Mononuclear cell (primary cell): ENCODE results near the gene NR4A3. TPM values are rescaled to one million over a fixed set of nuclear protein-coding genes. Genes with fewer than 3 reads are reported as not detected.
"Not testable (repeated sequence)": the region's sequence is repeated elsewhere in the genome, so short reads cannot be mapped to it uniquely, and the experiment has no call there.

ENCODE experiments used
- H3K27me3 ChIP-seq: 2 replicates; pipeline ENCODE4 v1.6.0; 2011; ENCODE audit warnings: low read length, control low read depth; ENCODE audit not compliant: insufficient read depth
- H3K4me1 ChIP-seq: 2 replicates; pipeline ENCODE4 v1.5.1; 2011; ENCODE audit warnings: mild to moderate bottlenecking, low read length, control low read depth; ENCODE audit not compliant: insufficient read depth
- H3K4me3 ChIP-seq: 2 replicates; pipeline ENCODE4 v1.5.1; 2011; ENCODE audit warnings: mild to moderate bottlenecking, low read length, moderate library complexity
- H3K9me3 ChIP-seq: 2 replicates; pipeline ENCODE4 v1.5.1; 2011; ENCODE audit warnings: low read depth, mild to moderate bottlenecking, control low read depth, low read length
- total RNA-seq: library from RNA; depleted of rRNA; stranded (reverse); fragments of >200 nt; gene quantifications from one replicate; pipeline ENCODE4 v1.2.3, GENCODE V29; 2012

Gene NR4A3
- total RNA-seq, 1 donor = 18.5 TPM

GRCh38 chr9:99835581-99835980 lies 13.9 kb downstream of the NR4A3 start:
- H3K9me3 ChIP-seq = no peaks in the 10 kb centered on the region
- H3K27me3 ChIP-seq = peaks cover 19% of the 10 kb centered on the region
- no peak overlapping the region for H3K4me3 ChIP-seq
- H3K4me1 ChIP-seq = no peaks in the 10 kb centered on the region

GRCh38 chr9:99840072-99840471 lies 18.4 kb downstream of the NR4A3 start:
- H3K4me3 ChIP-seq = no peak overlapping the region
- no peaks in the 10 kb centered on the region for H3K27me3 ChIP-seq
- no peaks in the 10 kb centered on the region for H3K9me3 ChIP-seq
- no peaks in the 10 kb centered on the region for H3K4me1 ChIP-seq

DNA sequence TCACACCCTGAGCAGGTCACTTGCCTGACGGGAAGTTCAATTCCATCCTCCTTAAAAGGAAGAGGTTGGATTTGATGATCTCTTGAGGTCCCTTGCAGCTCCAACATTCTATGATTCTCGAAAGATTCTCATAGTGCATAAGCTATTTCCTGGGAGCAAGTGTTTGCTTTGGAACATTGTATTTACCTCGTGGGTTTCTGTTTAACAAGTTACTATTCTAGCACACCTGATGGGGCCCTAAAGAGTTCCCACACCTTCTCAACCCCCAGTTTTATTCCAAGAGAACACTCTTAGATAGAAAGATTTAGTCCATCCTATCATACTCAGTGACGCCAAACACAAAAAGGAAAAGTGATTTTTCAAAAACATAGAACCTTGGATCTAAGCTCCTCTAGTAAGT lies 23.4 kb downstream of the NR4A3 start:
- Histone ChIP-seq H3K4me1 (peaks cover under 1% of the 10 kb centered on the region), H3K9me3 (no peaks in the 10 kb centered on the region), H3K4me3 (no peak overlapping the region), H3K27me3 (no peaks in the 10 kb centered on the region)

DNA sequence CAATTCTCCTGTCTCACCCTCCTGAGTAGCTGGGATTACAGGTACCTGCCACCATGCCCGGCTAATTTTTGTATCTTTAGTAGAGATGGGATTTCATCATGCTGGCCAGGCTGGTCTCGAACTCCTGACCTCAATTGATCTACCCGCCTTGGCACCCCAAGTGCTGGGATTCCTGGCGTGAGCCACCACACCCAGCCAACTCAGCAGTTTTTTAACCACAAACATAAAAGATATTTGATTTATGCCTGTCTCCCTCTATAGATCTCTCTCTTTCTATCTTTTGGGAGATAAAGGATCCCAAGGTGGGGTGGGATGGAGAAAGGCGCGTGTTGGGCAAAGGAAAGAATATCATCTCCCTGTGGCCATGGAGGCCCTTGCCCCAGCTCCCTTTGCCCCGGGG lies 26.8 kb downstream of the NR4A3 start:
- H3K4me1 ChIP-seq = peaks cover 16% of the 10 kb centered on the region
- no peak overlapping the region for H3K4me3 ChIP-seq
- no peaks in the 10 kb centered on the region for H3K27me3 ChIP-seq
- H3K9me3 ChIP-seq = no peaks in the 10 kb centered on the region

GRCh38 chr9:99850736-99851499 lies 29.2 kb downstream of the NR4A3 start:
- Histone ChIP-seq H3K4me1 (peaks cover 16% of the 10 kb centered on the region), H3K9me3 (no peaks in the 10 kb centered on the region), H3K27me3 (no peaks in the 10 kb centered on the region), H3K4me3 (no peak overlapping the region)

- Histone ChIP-seq H3K4me1 (peaks cover 16% of the 10 kb centered on the region), H3K27me3 (no peaks in the 10 kb centered on the region), H3K9me3 (no peaks in the 10 kb centered on the region), H3K4me3 (no peak overlapping the region)
Observed at GRCh38 chr9:99851500-99851822, 29.8 kb downstream of the NR4A3 start.

DNA sequence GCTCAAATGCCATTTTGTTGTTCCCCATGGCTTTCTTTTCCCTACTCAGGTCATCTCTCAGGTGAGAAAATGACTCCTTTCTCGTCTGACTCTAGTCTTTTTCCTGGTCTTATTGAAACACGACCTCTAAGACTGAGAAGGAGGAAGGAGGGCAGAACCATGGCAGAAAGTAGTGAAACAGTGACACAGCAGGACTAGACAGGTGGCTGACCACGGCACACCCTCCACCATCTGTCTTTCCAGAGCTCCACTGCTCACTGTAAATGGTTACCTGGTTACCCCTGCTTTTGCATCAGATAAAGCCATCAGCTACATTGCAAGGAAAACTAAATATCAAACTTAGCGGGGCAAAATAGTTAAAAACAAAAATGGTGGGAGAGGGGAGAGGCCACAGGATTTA lies 30.9 kb downstream of the NR4A3 start:
- peaks cover 16% of the 10 kb centered on the region for H3K4me1 ChIP-seq
- H3K27me3 ChIP-seq = no peaks in the 10 kb centered on the region
- H3K4me3 ChIP-seq = no peak overlapping the region
- no peaks in the 10 kb centered on the region for H3K9me3 ChIP-seq

- no peaks in the 10 kb centered on the region for H3K27me3 ChIP-seq
- H3K4me1 ChIP-seq = peaks cover 11% of the 10 kb centered on the region
- H3K9me3 ChIP-seq = no peaks in the 10 kb centered on the region
- no peak overlapping the region for H3K4me3 ChIP-seq
Observed at GRCh38 chr9:99855467-99856176, 33.9 kb downstream of the NR4A3 start.

GRCh38 chr9:99857576-99857975 lies 35.9 kb downstream of the NR4A3 start:
- not testable (repeated sequence) for H3K27me3 ChIP-seq, H3K4me1 ChIP-seq, H3K9me3 ChIP-seq, H3K4me3 ChIP-seq

DNA sequence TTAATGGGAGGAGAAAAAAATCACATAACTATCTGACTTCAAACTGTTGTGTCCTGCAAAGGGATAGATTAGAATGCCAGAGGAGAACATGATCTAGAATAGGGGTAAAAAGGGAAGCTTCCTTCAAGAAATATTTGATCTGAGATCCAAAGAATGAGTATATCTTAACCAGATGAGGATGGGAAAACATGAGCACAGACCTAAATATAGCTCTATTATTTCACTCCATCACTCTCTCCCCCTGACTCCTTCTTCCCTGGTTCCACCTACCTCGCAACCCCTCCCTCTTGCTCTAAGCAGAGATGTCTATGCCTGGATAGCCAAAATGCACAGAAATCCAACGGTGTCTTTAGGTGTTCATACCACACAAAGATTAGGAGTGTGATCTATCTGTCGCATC lies 36.4 kb downstream of the NR4A3 start:
- H3K4me3 ChIP-seq = no peak overlapping the region
- no peaks in the 10 kb centered on the region for H3K27me3 ChIP-seq
- H3K4me1 ChIP-seq = no peaks in the 10 kb centered on the region
- H3K9me3 ChIP-seq = no peaks in the 10 kb centered on the region

DNA sequence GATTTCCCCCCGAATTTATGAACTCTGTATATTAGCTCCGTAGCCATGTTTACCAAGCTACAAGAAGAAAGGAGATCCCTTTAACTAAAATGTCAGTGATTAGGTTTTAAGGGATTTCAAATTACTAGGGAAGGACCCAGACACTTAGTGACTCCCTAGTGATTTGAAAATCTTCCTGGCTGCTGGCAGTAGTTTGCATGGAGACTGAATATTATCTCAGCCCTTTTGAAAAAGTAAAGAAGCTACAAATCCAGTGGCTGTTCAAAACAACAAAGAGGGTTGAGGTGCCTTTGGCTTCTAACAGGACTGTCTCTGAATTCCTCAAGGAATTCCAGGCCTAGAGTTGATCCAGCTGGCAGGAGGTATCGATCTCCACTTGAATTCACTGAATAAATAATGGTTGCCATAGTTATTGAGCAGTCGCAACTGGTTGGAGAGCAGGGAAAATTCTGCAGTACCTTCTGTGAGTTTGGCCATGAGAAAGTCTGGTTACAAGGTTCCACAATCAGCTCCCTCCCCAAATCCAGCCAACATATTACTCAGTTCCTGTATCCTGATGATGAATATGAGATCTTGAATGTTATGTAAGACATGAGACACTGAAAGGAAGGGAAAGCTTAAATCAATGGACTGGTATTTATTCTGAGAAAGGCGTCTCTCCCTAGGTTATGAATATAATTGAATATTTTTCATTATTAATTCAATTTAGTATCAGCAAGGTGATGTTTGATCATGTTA lies 37.7 kb downstream of the NR4A3 start:
- no peaks in the 10 kb centered on the region for H3K9me3 ChIP-seq
- no peaks in the 10 kb centered on the region for H3K27me3 ChIP-seq
- no peak overlapping the region for H3K4me3 ChIP-seq
- H3K4me1 ChIP-seq = no peaks in the 10 kb centered on the region

DNA sequence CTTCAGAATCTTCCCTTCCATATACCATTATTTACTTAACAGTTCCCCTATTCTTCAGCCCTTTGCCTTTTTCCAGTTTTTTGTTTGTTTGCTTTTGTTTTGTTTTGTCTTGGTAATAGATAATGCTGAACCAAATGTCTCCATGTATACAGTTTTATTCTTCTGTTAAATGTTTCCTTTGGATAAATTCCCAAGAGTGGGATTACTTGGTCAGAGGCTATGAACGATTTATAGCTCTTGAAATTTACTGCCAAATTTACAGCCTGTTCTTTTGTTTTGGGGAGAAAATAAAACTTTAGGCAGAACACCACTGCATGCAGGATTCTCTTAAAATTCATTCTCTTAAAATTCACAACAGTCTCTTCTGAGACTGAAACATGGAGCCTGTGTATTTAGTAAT lies 38.6 kb downstream of the NR4A3 start:
- Histone ChIP-seq H3K27me3 (no peaks in the 10 kb centered on the region), H3K4me3 (no peak overlapping the region), H3K9me3 (no peaks in the 10 kb centered on the region), H3K4me1 (no peaks in the 10 kb centered on the region)

- H3K9me3 ChIP-seq = no peaks in the 10 kb centered on the region
- H3K27me3 ChIP-seq = no peaks in the 10 kb centered on the region
- H3K4me3 ChIP-seq = no peak overlapping the region
- no peaks in the 10 kb centered on the region for H3K4me1 ChIP-seq
Observed at GRCh38 chr9:99863955-99864354, 42.3 kb downstream of the NR4A3 start.

DNA sequence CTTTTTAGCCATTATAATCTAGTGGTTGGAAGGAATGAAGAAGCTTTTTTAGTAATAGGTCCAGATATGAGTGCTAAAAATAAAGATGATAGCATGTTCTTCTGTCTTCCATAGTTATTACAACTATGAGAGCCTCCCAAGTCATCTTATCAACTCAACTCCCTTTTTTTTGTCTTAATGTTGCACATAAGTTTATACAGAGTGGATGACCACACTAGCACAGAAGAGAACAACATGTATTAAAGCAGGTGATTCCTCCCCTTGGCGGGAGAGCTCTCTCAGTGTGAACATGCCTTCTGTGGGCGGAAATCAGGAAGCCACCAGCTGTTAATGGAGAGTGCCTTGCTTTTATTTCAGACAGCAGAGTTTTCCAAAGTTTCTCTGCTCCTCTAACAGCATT lies 44.7 kb downstream of the NR4A3 start:
- H3K4me1 ChIP-seq = no peaks in the 10 kb centered on the region

DNA sequence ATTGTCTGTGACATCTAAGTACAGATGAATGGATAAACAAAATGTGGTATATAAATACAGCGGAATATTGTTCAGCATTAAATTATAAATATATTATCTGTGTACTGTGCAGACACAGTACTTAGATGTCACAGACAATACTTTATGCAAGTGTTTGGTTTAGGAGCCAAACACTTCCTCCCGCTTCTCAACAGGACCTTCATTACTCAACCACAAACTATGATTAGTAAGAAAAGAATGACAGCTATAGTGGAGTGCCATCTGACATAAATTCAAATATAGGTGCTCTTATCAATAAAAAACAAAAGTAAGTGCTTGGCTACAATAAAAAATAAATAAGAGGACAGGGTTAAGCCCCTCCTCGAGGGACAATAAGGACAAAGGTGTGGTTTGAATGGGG lies 45.9 kb downstream of the NR4A3 start:
- H3K27me3 ChIP-seq = no peaks in the 10 kb centered on the region
- H3K4me3 ChIP-seq = no peak overlapping the region
- no peaks in the 10 kb centered on the region for H3K9me3 ChIP-seq
- H3K4me1 ChIP-seq = no peaks in the 10 kb centered on the region

More for the DNA sequence above, 44.7 kb downstream of the NR4A3 start:
- no peaks in the 10 kb centered on the region for H3K9me3 ChIP-seq
- no peak overlapping the region for H3K4me3 ChIP-seq
- no peaks in the 10 kb centered on the region for H3K27me3 ChIP-seq
